ENCODE results near the gene ZBTB48.

Gene ZBTB48

DNA sequence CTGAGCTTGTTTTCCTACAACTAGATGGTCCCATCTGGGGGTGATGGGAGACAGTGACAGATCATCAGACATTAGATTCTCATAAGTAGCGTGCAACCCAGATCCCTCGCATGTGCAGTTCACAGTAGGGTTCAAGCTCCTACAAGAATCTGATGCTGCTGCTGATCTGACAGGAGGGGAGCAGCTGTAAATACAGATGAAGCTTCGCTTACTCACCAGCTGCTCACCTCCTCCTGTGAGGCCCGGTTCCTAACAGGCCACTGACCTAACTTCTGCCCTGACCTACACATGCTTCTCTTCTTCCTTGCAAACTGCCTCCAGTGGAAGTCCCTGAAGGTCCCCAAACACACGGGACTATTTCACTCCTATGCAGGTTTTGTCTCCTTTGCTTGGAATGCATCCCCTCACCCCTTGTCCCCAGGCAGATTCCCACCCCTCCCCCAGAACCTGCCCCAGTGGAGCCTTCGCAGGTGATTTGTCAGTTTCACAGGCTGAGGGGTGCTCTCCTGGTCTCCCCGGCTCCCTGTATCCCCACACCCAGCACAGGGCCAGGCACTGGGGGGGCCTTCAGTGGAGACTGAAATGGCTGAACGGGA is 5.7 kb upstream of the ZBTB48 start:
- no peak for DNase-seq (ENCODE audit: low read depth)
- H3K4me3 ChIP-seq (ENCODE audit: low read depth, low read length) = no peak overlapping the region
- no peak for TF ChIP-seq POLR2A (IDR thresholded peaks at IDR 0.05; ENCODE audit: extremely low read depth, insufficient read length)
- TF ChIP-seq, protein P1, sequence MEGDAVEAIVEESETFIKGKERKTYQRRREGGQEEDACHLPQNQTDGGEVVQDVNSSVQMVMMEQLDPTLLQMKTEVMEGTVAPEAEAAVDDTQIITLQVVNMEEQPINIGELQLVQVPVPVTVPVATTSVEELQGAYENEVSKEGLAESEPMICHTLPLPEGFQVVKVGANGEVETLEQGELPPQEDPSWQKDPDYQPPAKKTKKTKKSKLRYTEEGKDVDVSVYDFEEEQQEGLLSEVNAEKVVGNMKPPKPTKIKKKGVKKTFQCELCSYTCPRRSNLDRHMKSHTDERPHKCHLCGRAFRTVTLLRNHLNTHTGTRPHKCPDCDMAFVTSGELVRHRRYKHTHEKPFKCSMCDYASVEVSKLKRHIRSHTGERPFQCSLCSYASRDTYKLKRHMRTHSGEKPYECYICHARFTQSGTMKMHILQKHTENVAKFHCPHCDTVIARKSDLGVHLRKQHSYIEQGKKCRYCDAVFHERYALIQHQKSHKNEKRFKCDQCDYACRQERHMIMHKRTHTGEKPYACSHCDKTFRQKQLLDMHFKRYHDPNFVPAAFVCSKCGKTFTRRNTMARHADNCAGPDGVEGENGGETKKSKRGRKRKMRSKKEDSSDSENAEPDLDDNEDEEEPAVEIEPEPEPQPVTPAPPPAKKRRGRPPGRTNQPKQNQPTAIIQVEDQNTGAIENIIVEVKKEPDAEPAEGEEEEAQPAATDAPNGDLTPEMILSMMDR (IDR thresholded peaks at IDR 0.05; ENCODE audit: low read depth, low read length) = no peak
- TF ChIP-seq, protein P2, sequence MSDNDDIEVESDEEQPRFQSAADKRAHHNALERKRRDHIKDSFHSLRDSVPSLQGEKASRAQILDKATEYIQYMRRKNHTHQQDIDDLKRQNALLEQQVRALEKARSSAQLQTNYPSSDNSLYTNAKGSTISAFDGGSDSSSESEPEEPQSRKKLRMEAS (IDR thresholded peaks at IDR 0.05; ENCODE audit: low read depth, low read length) = no peak
- no peak for TF ChIP-seq MYC (IDR thresholded peaks at IDR 0.05; ENCODE audit: low read depth, low read length)

DNA sequence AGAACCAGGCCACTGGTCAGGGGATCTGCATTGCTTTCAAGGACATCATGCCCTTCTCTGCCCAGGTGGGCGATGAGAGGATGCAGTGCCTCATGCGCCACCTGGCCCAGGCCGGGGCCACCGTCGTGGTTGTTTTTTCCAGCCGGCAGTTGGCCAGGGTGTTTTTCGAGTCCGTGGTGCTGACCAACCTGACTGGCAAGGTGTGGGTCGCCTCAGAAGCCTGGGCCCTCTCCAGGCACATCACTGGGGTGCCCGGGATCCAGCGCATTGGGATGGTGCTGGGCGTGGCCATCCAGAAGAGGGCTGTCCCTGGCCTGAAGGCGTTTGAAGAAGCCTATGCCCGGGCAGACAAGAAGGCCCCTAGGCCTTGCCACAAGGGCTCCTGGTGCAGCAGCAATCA is 5.0 kb upstream of the ZBTB48 start:
- no peak for DNase-seq (ENCODE audit: low read depth)
- TF ChIP-seq MYC (IDR thresholded peaks at IDR 0.05; ENCODE audit: low read depth, low read length) (no peak), POLR2A (IDR thresholded peaks at IDR 0.05; ENCODE audit: extremely low read depth, insufficient read length) (no peak)
- TF ChIP-seq, protein P1 (IDR thresholded peaks at IDR 0.05; ENCODE audit: low read depth, low read length) = no peak
- TF ChIP-seq, protein P2 (IDR thresholded peaks at IDR 0.05; ENCODE audit: low read depth, low read length) = no peak
- no peak overlapping the region for H3K4me3 ChIP-seq (ENCODE audit: low read depth, low read length)

DNA sequence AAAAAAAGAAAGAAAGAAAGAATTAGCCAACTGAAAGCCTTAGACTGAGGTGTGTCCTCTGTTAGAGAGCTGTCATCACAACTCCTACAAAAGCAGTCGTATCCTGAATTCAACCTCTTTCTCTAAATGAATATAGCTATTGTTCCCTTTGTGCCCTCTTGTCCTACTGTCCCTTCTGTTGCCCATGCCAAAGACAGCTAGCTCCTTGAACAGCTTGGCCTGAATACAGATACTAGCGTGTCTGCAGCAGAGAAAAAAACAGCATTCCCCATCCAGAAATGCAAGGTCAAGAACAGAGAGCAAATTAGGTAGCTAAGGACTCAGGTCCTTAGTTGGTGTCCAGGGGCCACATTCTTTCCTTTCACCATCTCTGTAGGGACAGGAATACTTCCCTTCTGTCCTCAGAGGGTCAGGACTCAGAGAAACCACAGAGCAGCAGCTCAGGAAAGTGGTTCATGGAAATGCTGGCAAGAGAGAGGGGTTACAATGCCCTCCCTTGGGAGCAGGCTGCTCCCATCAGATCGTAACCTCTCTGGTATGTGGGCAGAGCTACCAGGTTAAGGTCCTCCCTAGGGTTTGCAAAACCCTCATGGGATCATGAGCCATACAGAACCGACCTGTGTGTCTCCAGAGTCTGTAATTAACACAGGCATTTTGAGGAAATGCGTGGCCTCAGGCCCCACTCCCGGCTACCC is 1.8 kb upstream of the ZBTB48 start:
- peak; percentile 65 for DNase-seq (ENCODE audit: low read depth)
- H3K4me3 ChIP-seq (ENCODE audit: low read depth, low read length) = no peak overlapping the region
- TF ChIP-seq, protein P2 (IDR thresholded peaks at IDR 0.05; ENCODE audit: low read depth, low read length) = no peak
- TF ChIP-seq MYC (IDR thresholded peaks at IDR 0.05; ENCODE audit: low read depth, low read length) (no peak), POLR2A (IDR thresholded peaks at IDR 0.05; ENCODE audit: extremely low read depth, insufficient read length) (no peak)
- TF ChIP-seq, protein P1 (IDR thresholded peaks at IDR 0.05; ENCODE audit: low read depth, low read length) = no peak

DNA sequence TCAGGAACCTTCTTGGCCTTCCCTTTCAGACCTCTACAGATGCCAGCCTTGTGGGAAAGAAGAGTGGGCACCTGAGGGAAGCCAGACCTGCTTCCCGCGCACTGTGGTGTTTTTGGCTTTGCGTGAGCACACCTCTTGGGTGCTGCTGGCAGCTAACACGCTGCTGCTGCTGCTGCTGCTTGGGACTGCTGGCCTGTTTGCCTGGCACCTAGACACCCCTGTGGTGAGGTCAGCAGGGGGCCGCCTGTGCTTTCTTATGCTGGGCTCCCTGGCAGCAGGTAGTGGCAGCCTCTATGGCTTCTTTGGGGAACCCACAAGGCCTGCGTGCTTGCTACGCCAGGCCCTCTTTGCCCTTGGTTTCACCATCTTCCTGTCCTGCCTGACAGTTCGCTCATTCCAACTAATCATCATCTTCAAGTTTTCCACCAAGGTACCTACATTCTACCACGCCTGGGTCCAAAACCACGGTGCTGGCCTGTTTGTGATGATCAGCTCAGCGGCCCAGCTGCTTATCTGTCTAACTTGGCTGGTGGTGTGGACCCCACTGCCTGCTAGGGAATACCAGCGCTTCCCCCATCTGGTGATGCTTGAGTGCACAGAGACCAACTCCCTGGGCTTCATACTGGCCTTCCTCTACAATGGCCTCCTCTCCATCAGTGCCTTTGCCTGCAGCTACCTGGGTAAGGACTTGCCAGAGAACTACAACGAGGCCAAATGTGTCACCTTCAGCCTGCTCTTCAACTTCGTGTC is 995 bp upstream of the ZBTB48 start:
- TF ChIP-seq, protein P1 (IDR thresholded peaks at IDR 0.05; ENCODE audit: low read depth, low read length) = no peak
- no peak for TF ChIP-seq POLR2A (IDR thresholded peaks at IDR 0.05; ENCODE audit: extremely low read depth, insufficient read length)
- no peak for TF ChIP-seq MYC (IDR thresholded peaks at IDR 0.05; ENCODE audit: low read depth, low read length)
- TF ChIP-seq, protein P2 (IDR thresholded peaks at IDR 0.05; ENCODE audit: low read depth, low read length) = no peak
- H3K4me3 ChIP-seq (ENCODE audit: low read depth, low read length) = no peak overlapping the region
- no peak for DNase-seq (ENCODE audit: low read depth)

DNA sequence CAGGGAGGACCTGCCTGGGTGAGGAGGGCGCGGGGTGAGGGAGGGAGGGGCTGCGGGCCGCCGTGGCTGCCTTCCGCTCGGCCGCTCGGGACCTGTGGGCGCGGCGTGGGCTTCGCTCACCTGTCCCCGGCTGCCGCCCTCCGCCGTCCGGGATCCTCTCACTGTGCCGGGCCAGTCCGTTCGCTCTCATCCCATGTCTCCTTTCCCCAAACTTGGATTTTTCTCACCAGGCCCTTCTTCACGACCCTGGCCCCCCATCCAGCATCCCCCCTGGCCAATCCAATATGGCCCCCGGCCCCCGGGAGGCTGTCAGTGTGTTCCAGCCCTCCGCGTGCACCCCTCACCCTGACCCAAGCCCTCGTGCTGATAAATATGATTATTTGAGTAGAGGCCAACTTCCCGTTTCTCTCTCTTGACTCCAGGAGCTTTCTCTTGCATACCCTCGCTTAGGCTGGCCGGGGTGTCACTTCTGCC is 362 bp downstream of the ZBTB48 start:
- TF ChIP-seq MYC (IDR thresholded peaks at IDR 0.05; ENCODE audit: low read depth, low read length) (peak; percentile 46; the same call in 1 of the 2 replicates), POLR2A (IDR thresholded peaks at IDR 0.05; ENCODE audit: extremely low read depth, insufficient read length) (no peak)
- TF ChIP-seq, protein P2 (IDR thresholded peaks at IDR 0.05; ENCODE audit: low read depth, low read length) = peak; percentile 69
- peak overlapping the region; percentile 83 for H3K4me3 ChIP-seq (ENCODE audit: low read depth, low read length)
- DNase-seq (ENCODE audit: low read depth) = peak; percentile 76

Data from NB4 (cell line).